HUES48 (cell line): Measurements from ENCODE around the gene SPATA13.

Experiments used
- H3K27ac ChIP-seq: one replicate; pipeline ENCODE4 v1.7.0; 2013; ENCODE audit warnings: low read depth, low read length, inconsistent platforms
- H3K27me3 ChIP-seq: 2 replicates; pipeline ENCODE4 v1.6.1; 2013; ENCODE audit warnings: mild to moderate bottlenecking, low read length; ENCODE audit not compliant: control insufficient read depth, insufficient read depth
- H3K36me3 ChIP-seq: 2 replicates; pipeline ENCODE4 v1.6.1; 2013; ENCODE audit warnings: low read length; ENCODE audit not compliant: control insufficient read depth, insufficient read depth
- H3K4me1 ChIP-seq: 2 replicates; pipeline ENCODE4 v1.6.1; 2013; ENCODE audit warnings: mild to moderate bottlenecking, low read length; ENCODE audit not compliant: control insufficient read depth, insufficient read depth
- H3K4me3 ChIP-seq: 2 replicates; pipeline ENCODE4 v1.5.1; 2013; ENCODE audit warnings: mild to moderate bottlenecking, low read depth, low read length
- H3K9ac ChIP-seq: 2 replicates; pipeline ENCODE4 v1.6.1; 2013; ENCODE audit warnings: mild to moderate bottlenecking, low read depth, low read length, moderate library complexity
- H3K9me3 ChIP-seq: 2 replicates; pipeline ENCODE4 v1.6.1; 2013; ENCODE audit warnings: low read length; ENCODE audit not compliant: control insufficient read depth, insufficient read depth

The SPATA13 gene

DNA sequence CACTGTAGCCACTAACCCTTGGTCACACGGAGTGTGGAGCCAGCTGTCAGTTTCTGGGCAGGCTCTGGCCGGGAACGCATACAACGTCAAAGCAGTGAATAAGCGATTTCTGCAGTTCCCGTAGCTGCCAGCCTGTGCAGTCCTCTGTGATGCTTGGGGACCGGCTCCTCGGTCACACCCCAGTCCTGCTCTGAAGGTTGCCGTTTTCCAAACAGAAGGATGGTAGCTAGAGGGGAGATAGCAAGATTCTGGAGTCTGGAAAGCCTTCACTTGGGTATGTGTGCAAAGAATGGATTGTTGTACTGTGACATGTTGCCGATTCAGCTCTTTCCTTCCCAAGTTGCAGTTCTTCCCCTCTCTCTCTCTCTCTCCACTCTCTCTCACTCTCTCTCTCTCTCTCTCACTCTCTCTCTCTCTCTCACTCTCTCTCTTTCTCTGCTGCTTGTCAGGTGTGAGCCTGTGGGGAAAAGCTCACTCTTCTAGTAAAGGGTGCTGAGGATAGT is 110.2 kb downstream of the SPATA13 start:
- H3K9ac ChIP-seq, result no peak overlapping the region
- no peaks in the 10 kb centered on the region for H3K4me1 ChIP-seq
- no peaks in the 10 kb centered on the region for H3K36me3 ChIP-seq
- no peak overlapping the region for H3K27ac ChIP-seq
- H3K9me3 ChIP-seq, result no peaks in the 10 kb centered on the region
- H3K4me3 ChIP-seq, result no peak overlapping the region
- H3K27me3 ChIP-seq, result no peaks in the 10 kb centered on the region

DNA sequence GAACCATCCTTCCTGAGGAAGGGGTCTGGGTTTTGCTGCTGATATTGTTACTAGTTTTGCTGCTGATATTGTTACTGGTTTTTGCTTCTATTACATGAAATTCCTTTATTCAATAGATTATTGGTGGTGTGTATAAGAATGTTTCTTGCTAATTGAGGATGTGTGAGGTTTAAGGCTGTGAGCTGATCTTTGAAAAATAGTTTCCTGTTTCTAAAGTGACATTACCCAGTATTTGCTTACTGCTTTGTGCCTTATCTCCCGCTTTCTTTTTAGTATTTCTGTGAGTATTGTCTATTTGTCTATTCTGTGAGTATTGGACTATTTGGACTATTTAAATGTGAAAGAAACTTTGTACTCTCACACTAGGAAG is 110.7 kb downstream of the SPATA13 start:
- Histone ChIP-seq H3K27me3 (no peaks in the 10 kb centered on the region), H3K9me3 (no peaks in the 10 kb centered on the region), H3K36me3 (no peaks in the 10 kb centered on the region), H3K9ac (no peak overlapping the region), H3K4me3 (no peak overlapping the region), H3K27ac (no peak overlapping the region), H3K4me1 (no peaks in the 10 kb centered on the region)

DNA sequence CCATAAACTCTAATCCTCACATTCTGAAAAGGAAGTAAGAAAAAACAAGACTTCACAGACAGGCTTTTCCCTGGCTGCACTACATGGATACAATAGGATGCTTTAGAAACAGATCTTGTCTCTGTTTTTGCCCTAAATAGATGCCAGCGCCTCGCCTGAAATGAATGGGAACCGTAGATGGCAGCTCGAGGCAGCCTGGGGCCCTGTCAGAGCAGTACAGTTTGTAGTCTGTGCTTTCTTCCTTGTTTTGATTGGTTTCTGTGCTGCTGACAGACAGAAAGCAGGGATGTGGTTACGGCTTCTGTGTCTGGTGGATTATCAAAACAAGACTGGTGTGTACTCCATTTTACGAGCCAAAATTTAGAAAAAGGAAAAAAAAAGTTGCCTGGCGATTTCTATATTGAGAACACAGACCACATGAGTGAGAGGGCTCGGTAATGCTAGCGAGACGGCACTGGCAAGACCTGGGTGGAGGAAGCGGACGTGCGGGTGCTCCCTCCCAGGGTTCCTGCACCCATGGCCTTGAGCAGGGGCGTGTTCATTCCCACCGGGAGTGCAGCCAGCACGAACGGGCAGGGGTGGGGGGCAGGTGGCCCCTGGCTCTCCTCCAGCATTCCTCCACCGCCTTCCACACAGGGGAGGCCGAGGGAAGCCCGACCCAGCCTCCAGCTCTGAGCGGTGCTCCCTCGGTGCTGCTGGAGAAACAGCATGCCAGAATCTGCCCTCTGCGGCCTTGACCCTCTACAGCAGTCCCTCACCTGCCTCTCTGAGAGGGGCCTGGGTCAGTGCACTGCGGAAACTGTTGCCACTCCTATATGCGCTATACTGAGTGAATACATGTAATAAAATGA is 111.3 kb downstream of the SPATA13 start:
- Histone ChIP-seq H3K27ac (no peak overlapping the region), H3K27me3 (no peaks in the 10 kb centered on the region), H3K4me3 (no peak overlapping the region), H3K9ac (no peak overlapping the region), H3K9me3 (no peaks in the 10 kb centered on the region), H3K4me1 (no peaks in the 10 kb centered on the region), H3K36me3 (no peaks in the 10 kb centered on the region)

DNA sequence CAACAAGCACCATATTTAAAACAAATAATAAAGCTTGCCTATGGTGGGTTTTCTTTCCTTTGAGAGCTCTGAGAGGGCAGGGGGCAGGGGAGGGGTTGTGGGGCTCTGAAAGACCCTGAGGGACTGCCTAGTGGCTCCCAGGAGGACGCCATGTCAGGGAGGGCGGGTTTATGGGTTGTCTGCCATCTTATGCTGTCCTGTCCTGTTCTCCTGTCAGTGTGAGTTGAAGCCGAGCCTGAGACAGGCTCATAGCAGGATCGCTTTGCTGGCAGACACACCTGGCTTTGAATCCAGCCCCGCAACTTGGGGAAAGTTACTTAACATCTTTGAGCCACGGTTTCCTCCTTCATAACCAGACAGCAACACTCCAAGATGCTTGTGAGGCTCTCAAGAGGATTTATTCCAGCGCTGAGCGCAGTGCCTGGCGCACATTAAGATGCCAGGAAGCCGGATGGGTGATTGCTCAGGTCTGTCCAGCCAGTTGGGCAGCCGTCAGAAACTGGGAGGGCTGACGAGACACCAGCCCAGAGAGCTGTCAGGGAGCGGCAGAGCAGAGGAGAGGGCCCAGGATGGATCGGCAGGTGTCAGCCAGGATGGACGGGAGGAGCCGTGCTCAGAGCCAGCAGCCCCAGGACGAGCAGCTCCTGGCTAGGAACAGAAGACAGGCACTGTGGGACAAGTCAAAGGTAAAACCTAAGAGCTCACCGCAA is 112.1 kb downstream of the SPATA13 start:
- Histone ChIP-seq H3K9ac (no peak overlapping the region), H3K9me3 (no peaks in the 10 kb centered on the region), H3K27me3 (no peaks in the 10 kb centered on the region), H3K27ac (no peak overlapping the region), H3K4me3 (no peak overlapping the region), H3K4me1 (no peaks in the 10 kb centered on the region), H3K36me3 (no peaks in the 10 kb centered on the region)

DNA sequence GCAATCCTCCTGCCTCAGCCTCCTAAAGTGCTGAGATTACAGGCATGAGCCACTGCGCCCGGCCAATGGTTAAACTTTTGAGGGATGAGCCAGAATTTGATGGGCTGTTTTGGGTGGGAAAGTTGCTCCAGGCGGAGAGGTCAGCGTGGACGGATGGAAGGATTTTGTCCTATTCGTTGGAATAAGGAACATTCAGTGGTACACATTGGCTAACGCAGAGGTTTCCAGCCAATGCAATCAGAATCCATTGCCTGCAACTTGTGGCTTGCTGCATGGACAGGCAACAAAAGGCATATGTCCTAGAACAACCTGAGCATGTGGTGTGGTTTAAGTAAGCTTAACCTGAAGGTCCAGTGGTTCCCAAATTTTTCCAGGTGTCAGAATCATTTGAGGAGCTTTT is 113.4 kb downstream of the SPATA13 start:
- Histone ChIP-seq H3K9ac (no peak overlapping the region), H3K9me3 (no peaks in the 10 kb centered on the region), H3K36me3 (no peaks in the 10 kb centered on the region), H3K4me3 (no peak overlapping the region), H3K27me3 (no peaks in the 10 kb centered on the region), H3K27ac (no peak overlapping the region), H3K4me1 (no peaks in the 10 kb centered on the region)

DNA sequence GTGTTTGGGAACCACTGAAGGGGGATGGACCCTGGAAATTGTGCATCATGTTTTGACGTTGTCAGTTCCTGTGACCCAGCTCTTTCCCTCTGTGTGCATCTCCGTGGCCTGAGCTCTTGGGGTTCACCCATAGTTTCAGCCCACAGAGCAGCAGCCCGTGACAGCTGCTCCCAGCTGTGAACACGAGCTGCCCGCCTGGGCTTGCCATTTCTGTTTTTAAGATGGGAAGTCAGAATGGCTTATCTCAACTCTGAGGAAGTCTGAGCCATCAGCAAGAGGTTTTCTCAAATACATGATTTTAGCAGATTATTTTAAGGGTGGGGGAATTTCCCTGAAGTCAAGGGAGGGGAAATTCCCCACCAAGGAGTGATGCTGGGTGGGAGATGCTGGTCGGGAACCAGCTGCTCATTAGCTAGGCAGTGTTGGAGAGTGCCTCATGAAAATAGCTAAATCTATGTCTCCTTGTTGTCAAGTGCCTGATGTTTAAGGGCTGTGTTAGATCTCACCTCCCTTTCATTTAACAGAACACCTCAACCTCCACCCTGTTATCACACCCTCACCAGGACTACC is 114.0 kb downstream of the SPATA13 start:
- no peaks in the 10 kb centered on the region for H3K27me3 ChIP-seq
- no peak overlapping the region for H3K9ac ChIP-seq
- no peaks in the 10 kb centered on the region for H3K36me3 ChIP-seq
- no peaks in the 10 kb centered on the region for H3K4me1 ChIP-seq
- H3K4me3 ChIP-seq, result no peak overlapping the region
- no peak overlapping the region for H3K27ac ChIP-seq
- no peaks in the 10 kb centered on the region for H3K9me3 ChIP-seq

DNA sequence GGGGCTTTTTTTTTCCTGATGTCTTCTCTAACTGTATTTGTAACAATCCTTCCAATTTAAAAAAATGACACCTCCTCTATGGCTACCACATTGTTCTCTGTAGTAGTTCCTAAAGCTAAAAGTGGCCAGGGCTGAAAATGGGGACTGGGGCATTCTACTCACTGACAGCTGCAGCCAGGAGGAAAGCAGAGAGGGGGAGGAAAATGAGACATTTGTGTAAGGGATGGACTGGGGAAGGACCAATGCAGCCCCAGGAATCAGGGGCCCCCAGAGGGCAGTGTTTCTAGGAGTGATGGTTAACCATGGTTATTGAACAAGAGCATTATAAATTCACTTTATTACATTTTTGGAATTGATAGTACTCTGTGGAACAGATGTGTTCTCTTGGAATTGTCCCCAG is 114.5 kb downstream of the SPATA13 start:
- Histone ChIP-seq H3K27ac (no peak overlapping the region), H3K4me3 (no peak overlapping the region)

DNA sequence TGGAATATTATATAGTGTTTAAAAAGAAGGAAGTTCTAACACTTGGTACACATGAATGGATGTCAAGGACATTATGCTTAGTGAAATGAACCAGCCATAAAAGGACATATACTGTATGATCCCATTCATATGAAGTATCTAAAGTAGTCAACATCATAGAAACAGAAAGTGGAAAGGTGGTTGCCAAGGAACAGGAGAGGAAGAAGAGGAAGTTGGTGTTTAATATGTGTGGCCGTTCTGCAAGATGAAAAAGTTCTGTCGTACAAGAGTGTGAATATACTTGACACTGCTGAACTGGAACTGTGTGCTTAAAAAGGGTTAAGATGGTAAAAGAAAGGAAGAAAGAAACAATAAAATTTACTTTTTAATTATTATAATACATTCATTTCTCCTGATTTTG is 115.8 kb downstream of the SPATA13 start:
- no peaks in the 10 kb centered on the region for H3K4me1 ChIP-seq
- no peak overlapping the region for H3K9ac ChIP-seq
- no peaks in the 10 kb centered on the region for H3K27me3 ChIP-seq
- no peak overlapping the region for H3K4me3 ChIP-seq
- no peaks in the 10 kb centered on the region for H3K9me3 ChIP-seq
- no peak overlapping the region for H3K27ac ChIP-seq
- H3K36me3 ChIP-seq, result no peaks in the 10 kb centered on the region

More for the DNA sequence above, 114.5 kb downstream of the SPATA13 start:
- H3K9ac ChIP-seq, result no peak overlapping the region
- no peaks in the 10 kb centered on the region for H3K27me3 ChIP-seq
- H3K9me3 ChIP-seq, result no peaks in the 10 kb centered on the region
- H3K4me1 ChIP-seq, result no peaks in the 10 kb centered on the region
- no peaks in the 10 kb centered on the region for H3K36me3 ChIP-seq

DNA sequence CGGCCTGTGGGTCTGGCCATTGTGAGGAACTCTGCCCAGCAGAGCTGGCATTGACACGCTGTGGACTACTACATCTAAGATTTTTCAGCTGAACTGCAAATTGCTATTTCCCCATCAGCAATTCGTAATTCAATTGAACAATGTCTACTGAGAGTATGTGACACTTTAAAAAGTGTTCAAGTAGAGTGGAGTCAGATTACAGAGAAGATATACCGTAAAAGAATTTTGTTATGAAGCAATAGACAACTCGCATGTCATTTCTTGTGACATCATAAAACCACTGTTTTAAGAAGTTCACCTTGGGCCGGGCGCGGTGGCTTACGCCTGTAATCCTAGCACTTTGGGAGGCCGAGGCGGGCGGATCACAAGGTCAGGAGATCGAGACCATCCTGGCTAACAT is 116.3 kb downstream of the SPATA13 start:
- Histone ChIP-seq H3K4me1 (no peaks in the 10 kb centered on the region), H3K9ac (no peak overlapping the region), H3K27me3 (no peaks in the 10 kb centered on the region), H3K27ac (no peak overlapping the region), H3K9me3 (no peaks in the 10 kb centered on the region), H3K36me3 (no peaks in the 10 kb centered on the region), H3K4me3 (no peak overlapping the region)

DNA sequence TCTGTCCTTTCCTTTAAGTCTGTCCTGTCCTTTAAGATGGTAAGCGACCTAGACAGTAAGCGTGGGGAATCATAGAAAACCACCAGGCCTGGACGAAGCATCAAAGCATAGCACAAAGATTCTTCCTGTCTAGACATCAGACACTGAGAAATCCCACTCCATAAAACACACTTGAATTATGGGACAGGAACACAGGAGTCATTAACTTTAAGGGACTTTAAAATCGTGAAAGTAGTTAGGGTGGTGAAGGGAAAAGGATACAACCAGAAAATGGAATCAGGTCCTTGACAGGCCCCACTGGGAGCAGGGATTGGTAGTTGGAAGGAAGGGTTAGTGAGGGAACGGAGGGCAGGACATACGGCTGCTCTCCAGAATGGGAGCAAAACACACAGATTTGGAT is 117.2 kb downstream of the SPATA13 start:
- H3K4me1 ChIP-seq, result no peaks in the 10 kb centered on the region
- no peak overlapping the region for H3K4me3 ChIP-seq
- H3K36me3 ChIP-seq, result no peaks in the 10 kb centered on the region
- H3K27me3 ChIP-seq, result no peaks in the 10 kb centered on the region
- no peak overlapping the region for H3K9ac ChIP-seq
- no peak overlapping the region for H3K27ac ChIP-seq
- H3K9me3 ChIP-seq, result no peaks in the 10 kb centered on the region
